RWPE1 (cell line): ENCODE data around the gene KCNK4.
A peak's percentile ranks its signal among the peaks of the same experiment; 100 is the strongest.
"Not testable (repeated sequence)": the region's sequence is repeated elsewhere in the genome, so short reads cannot be mapped to it uniquely, and the experiment has no call there.

Experiments
- CTCF ChIA-PET: fragments of 350-600 bp; sonication (Branson Sonifier 250); formaldehyde crosslinking; extraction: SDS; loops from one replicate; lab custom pipeline; 2021; lab: Yijun Ruan, JAX
- POLR2A ChIA-PET: fragments of 400-600 bp; formaldehyde crosslinking; extraction: SDS; loops from one replicate; lab custom pipeline; 2020; ENCODE audit warnings: antibody characterized with exemption; ENCODE audit not compliant: low non-redundant PET; lab: Yijun Ruan, JAX
- DNase-seq: peaks from one replicate; pipeline ENCODE4 v3.0.0; 2012; ENCODE audit warnings: low spot score
- H3K27ac ChIP-seq: fragments of 450-650 bp; 2 replicates; pipeline ENCODE4 v1.5.1; 2017
- TF ChIP-seq, protein P1 (sequence below): fragments of 450-650 bp; conservative IDR thresholded peaks from 2 replicates; pipeline ENCODE4 v1.5.1; 2017; ENCODE audit warnings: low read depth, mild to moderate bottlenecking

Gene KCNK4

DNA sequence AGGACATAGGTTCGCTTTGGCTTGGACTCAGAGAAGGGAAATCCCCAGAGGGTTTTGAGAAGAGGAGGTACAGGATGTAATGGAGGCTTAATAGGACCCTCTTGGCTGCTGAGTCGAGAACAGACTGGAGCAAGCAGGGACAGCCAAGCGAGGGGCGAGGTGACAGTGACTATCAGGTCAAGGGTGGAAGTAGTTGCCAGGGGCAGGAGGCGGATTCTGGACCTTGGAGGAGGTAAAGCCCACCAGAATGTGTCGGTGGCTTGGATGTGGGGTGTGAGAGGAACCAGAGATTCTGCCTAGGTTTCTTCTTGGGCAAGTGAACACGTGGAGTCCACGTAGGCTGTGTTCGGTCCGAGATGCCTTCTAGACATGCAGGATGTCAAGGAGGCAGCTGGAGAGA, 21.8 kb downstream of the KCNK4 start:
- DNase-seq = no peak
- peak overlapping the region; percentile 100 for H3K27ac ChIP-seq
- ChIA-PET CTCF (interaction anchor here (0.9 kb wide), 1 partner anchor 12 kb away, joined by 3 read pairs; no protein-coding TSS in a partner anchor), POLR2A (no interaction called here)
- TF ChIP-seq, protein P1, sequence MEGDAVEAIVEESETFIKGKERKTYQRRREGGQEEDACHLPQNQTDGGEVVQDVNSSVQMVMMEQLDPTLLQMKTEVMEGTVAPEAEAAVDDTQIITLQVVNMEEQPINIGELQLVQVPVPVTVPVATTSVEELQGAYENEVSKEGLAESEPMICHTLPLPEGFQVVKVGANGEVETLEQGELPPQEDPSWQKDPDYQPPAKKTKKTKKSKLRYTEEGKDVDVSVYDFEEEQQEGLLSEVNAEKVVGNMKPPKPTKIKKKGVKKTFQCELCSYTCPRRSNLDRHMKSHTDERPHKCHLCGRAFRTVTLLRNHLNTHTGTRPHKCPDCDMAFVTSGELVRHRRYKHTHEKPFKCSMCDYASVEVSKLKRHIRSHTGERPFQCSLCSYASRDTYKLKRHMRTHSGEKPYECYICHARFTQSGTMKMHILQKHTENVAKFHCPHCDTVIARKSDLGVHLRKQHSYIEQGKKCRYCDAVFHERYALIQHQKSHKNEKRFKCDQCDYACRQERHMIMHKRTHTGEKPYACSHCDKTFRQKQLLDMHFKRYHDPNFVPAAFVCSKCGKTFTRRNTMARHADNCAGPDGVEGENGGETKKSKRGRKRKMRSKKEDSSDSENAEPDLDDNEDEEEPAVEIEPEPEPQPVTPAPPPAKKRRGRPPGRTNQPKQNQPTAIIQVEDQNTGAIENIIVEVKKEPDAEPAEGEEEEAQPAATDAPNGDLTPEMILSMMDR = no peak

DNA sequence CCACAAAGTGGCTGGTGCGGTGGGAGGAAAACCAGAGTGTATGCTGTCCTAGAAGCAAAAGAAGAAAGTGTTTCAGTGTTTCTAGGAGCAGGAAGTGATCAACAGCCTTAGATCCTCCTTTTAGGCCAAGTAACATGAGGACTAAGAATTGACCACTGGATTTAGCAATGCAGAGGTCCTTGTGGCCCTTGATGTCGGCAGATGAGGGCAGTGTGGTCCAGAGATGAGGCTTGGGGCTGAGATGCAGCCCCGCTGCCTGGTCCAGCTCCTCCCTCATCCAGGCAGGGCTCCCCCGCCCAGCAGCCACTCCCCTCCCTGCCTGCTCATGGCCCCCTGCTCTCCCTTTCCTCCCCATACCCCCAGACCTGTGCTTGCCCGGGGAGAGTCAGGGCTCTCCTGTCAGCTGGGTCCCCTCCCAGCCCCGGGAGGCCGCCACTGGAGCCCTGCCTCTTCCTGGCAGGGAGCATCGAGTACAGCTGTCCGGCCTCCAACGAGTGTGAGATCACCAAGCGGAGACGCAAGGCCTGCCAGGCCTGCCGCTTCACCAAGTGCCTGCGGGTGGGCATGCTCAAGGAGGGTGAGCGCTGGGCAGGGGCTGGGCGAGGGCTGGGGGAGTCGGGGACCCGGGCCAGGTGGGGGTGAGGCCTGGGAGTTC, 22.5 kb downstream of the KCNK4 start:
- ChIA-PET POLR2A (no interaction called here), CTCF (interaction anchor here (0.6 to 0.9 kb wide), 2 partner anchors 12 to 62 kb away, joined by 3 read pairs; no protein-coding TSS in a partner anchor)
- H3K27ac ChIP-seq = peak overlapping the region; percentile 100
- TF ChIP-seq, protein P1 = no peak
- DNase-seq = no peak

DNA sequence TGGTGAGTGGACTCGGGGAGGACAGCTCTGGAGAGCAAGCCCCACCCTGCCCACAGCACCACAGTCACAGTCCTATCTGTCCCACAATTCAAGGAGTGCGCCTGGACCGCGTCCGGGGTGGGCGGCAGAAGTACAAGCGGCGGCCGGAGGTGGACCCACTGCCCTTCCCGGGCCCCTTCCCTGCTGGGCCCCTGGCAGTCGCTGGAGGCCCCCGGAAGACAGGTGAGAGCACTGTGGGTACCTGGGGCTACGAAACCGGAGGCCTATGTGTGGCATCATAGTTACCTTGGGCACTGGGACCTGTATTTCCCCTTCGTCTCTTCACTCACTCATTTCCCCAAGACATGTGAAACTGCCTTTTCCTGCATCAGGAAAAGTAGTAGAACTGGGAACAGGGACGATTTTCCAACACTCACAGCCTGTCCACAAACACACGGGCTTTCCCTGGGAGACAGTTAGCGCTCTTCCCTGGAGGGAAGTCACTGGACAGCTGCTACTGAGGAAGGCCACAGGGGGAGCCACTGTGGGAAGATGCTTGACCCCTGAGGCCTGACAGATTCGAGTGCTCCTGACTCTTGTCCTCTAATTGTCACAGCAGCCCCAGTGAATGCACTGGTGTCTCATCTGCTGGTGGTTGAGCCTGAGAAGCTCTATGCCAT, 23.2 kb downstream of the KCNK4 start:
- peak overlapping the region; percentile 100 for H3K27ac ChIP-seq
- ChIA-PET POLR2A (no interaction called here), CTCF (interaction anchor here (0.6 to 0.9 kb wide), 2 partner anchors 13 to 31 kb away, joined by 3 read pairs; no protein-coding TSS in a partner anchor)
- no peak for DNase-seq
- TF ChIP-seq, protein P1 = no peak

DNA sequence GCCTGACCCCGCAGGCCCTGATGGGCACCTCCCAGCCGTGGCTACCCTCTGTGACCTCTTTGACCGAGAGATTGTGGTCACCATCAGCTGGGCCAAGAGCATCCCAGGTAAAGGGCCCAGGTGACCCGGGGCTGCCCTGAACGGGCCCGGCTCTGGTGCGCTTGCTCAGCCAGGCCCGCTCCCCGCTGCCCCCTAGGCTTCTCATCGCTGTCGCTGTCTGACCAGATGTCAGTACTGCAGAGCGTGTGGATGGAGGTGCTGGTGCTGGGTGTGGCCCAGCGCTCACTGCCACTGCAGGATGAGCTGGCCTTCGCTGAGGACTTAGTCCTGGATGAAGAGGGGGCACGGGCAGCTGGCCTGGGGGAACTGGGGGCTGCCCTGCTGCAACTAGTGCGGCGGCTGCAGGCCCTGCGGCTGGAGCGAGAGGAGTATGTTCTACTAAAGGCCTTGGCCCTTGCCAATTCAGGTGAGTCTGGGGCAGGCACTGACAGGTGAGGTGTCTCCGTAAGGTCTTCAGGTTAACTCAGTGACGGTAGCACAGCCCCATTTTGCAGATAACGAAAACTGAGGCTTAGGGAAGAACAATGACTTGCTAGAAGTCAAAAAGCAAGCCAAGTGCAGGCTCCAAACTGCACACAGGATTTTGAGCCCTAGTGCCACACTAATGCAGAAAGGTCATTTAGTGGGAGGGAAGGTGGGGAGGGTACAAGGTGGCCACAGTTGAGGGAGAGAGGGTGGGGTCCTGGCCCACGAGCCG, 23.9 kb downstream of the KCNK4 start:
- ChIA-PET POLR2A (no interaction called here), CTCF (interaction anchor here (0.6 kb wide), 1 partner anchor 31 kb away, joined by 3 read pairs; no protein-coding TSS in a partner anchor)
- TF ChIP-seq, protein P1 = no peak
- no peak for DNase-seq
- peak overlapping the region; percentile 100 for H3K27ac ChIP-seq

DNA sequence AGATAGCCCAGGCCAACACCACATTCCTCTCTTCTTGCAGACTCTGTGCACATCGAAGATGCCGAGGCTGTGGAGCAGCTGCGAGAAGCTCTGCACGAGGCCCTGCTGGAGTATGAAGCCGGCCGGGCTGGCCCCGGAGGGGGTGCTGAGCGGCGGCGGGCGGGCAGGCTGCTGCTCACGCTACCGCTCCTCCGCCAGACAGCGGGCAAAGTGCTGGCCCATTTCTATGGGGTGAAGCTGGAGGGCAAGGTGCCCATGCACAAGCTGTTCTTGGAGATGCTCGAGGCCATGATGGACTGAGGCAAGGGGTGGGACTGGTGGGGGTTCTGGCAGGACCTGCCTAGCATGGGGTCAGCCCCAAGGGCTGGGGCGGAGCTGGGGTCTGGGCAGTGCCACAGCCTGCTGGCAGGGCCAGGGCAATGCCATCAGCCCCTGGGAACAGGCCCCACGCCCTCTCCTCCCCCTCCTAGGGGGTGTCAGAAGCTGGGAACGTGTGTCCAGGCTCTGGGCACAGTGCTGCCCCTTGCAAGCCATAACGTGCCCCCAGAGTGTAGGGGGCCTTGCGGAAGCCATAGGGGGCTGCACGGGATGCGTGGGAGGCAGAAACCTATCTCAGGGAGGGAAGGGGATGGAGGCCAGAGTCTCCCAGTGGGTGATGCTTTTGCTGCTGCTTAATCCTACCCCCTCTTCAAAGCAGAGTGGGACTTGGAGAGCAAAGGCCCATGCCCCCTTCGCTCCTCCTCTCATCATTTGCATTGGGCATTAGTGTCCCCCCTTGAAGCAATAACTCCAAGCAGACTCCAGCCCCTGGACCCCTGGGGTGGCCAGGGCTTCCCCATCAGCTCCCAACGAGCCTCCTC, 24.8 kb downstream of the KCNK4 start:
- H3K27ac ChIP-seq = peak overlapping the region; percentile 100
- not testable (repeated sequence) for DNase-seq
- POLR2A ChIA-PET = interaction anchor here (0.9 to 2.8 kb wide), 2 partner anchors 39 to 42 kb away, joined by 3 to 19 read pairs; partner anchors contain the start of gene RPS6KA4
- CTCF ChIA-PET = interaction anchor here (0.6 to 3.2 kb wide), 7 partner anchors 16 to 134 kb away, joined by 3 to 22 read pairs (median 4); partner anchors contain the start of gene RPS6KA4

DNA sequence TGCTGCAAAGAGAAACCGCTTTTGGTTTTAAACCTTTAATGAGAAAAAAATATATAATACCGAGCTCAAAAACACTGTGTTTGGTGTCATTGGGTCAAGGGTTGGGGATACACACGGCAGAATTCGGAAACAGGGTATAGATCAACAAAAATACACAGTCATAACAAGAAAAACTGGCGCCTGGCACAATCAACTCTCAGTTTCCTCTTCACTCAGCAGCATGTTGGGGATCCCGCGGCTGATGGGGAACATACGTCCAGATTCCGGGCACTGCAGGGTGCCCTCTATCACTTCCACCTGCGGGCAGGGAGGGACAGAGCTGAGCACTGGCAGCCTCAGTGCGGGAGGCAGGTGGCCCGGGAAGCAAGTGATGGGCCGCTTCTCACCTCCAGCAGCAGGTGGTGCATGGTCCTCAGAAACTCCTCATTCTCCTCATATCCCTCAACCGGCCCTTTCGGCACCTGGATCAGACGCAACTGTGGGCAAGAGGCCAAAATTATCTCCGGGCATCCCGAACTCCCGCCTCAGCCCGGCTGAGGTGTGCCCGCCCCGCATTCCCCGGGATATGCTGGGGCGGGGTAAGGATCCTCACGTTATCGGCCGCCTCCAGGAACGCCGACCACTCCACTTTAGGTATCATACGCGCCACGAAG, 25.7 kb downstream of the KCNK4 start:
- ChIA-PET CTCF (interaction anchor here (0.6 to 3.2 kb wide), 8 partner anchors 15 to 92 kb away, joined by 3 to 22 read pairs (median 6); no protein-coding TSS in a partner anchor), POLR2A (interaction anchor here (0.5 to 2.8 kb wide), 7 partner anchors 9 to 42 kb away, joined by 3 to 19 read pairs (median 9); partner anchors contain the start of genes ESRRA and RPS6KA4)
- peak; percentile 57 for DNase-seq
- TF ChIP-seq, protein P1 = peak; percentile 39
- H3K27ac ChIP-seq = peak overlapping the region; percentile 100
